Measurements from ENCODE around the gene PAX8.
A peak's percentile ranks its signal among the peaks of the same experiment; 100 is the strongest.

The PAX8 gene

DNA sequence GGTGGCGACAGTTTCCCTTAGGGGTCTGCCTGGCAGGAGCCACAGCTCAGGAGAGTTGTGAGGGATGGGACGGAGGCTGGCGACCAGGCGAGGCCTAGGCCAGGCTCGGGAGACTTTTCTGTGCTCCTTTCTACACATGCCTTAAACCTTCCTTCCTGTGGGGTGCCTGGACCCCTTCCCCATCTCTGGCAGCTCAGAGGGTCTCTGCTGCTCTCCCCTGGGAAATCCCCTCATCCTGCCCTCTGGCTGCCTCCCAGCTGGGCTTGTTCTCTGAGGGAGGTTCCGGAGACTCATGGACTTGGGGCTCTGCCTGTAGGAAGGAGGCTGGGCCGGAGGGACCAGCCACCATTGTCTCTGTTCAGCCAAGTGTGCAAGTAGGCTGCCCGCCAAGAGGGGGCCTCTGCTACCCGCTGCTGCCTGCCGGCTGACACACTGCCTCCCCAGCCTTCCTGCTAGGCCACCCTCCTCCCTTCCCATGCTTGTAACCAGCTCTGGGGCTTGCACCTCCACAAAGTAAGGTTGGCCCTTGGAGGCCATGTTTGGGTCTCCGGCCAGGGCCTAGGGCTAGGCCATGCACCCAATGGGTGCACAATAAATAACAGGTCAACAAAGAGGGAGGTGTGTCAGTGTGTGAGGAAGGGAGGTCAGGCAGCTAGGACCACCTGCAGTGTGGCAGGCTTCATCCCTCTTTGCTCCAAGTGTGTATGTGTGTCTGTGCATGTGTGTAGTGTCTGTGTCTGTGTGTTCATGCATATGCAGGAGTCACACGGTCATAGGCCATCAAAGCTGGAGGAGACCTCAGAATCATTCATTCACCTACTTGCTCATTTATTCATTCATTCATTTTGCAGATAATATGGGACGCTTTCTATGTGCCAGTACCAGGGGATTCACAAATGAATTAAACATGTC, 76.2 kb downstream of the PAX8 start:
- DNase-seq (ENCODE audit: low spot score), result no peak

DNA sequence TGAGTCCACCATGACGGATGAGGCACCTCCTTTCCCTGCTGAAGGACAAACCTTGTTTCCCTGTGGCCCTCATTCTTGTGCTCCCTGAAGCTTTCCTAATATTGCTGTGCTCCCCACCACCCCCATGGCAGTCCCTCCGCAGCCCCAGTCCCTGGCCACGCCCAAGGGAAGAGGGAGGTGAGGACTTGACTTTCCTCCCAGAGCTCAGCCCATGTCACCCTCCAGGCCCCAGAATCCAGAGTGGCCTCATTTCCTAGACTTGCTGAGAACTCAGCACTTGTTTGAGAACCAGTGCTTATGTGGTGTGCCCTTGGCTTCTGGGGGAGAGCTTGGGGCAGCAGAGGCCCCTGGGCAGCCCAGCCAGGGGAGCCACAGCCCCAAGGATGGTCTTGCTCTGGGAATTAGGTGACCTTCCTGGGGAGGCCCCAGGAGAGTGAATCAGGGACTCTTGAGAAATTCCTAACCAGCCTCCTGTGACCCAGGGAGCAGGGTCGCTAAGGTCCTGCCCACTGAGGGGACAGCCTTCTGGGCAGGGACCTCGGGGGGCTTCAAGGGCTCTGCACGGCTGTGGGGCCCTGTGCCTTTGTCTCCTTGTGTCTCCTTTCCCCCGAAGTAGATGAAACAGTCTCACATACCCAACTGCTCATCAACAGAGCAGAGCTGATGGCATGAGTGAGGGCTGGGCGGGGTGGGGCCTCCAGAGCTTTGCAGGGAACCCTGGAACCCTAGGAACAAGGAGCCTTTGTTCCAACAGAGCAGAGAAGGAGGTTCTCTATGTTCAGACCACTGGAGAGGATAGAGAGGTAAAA, 77.0 kb downstream of the PAX8 start:
- DNase-seq (ENCODE audit: low spot score), result no peak

DNA sequence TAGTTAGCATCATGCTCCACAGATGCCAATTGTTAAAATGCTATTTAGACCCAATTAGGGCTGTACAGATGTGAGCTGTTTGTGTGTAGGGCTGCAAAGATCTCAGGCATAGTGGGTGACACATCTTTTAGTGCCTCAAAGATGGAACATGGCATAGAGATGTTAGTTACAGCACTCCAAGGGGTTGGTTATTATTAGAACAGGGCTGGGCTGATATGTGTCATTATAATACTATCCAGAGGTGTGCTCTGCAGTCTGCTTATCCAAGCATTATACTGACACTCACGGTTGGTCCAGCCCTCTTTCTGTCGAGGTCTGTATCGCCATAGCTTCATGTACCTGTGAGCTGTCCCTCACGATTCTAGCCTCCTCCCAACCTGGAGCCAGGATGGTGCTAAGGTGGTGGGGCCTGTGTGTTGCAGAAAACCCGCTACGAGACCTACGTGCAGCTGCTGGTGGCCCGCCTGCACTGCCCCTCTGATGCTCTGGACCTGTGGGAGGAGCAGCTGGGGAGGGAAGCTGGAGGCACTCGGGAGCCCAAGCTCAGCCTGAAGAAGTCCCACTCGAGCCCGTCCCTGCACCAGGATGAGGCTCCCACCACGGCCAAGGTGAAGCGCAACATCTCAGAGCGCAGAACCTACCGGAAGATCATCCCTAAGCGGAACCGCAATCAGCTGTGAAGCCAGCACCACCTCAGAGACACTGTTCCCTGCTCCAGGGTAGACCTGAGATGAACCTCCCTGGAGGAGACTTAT, 77.8 kb downstream of the PAX8 start:
- no peak for DNase-seq (ENCODE audit: low spot score)

DNA sequence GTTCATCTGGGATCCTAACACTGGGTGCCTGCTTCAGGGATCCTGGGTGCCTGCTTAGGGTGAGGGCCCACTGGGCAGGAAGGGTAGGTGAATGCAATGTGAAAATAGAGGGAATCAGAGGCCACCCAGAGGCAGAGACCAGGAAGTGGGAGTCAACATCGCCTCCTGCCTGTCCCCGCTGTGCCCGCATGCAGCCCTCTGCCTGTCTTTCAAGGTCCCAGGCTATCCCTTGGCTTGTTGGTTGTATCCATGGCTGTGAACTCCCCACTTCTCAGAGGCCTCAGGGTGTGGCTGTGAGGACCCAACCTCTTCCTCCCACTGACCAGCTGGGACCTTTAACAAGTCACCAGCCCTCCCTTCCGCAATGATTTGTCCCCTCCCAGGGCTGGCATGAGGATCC, 78.5 kb downstream of the PAX8 start:
- DNase-seq (ENCODE audit: low spot score), result no peak

DNA sequence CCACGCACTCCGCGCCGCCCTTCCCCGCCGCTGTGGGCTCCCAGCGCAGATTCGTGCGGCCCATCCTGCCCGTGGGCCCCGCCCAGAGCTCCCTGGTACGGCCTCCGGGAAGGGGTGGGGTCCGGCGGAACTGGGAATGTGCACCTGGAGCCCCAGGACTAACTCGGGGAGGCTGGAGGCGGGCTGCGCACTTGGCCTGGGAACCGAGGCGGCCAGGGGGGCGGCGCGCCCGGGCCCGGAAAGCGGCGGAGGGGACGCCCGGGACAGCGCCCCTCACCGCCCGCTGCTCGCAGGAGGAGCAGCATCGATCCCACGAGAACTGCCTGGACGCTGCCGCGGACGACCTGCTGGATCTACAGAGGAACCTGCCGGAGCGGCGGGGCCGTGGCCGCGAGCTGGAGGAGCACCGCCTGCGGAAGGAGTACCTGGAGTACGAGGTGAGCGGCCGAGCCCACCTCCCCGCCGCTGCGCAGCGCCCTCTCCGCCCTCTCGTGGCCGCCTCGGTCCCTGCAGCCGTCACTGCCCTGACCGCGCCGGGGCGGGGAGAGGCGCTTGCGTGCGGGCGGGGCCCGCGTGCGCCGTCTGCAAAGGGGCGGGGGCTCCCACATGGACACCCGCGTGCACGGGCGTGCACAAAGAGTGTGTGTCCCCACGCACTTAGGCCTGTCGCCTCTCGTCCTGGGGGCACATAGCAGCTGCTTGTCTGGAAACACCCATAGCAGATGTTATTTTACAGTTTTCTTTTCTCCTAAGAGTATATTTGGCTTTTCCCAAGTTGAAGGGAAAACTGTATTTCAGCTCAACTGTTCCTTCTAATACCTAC, 79.7 kb downstream of the PAX8 start:
- peak; percentile 87 for DNase-seq (ENCODE audit: low spot score)

DNA sequence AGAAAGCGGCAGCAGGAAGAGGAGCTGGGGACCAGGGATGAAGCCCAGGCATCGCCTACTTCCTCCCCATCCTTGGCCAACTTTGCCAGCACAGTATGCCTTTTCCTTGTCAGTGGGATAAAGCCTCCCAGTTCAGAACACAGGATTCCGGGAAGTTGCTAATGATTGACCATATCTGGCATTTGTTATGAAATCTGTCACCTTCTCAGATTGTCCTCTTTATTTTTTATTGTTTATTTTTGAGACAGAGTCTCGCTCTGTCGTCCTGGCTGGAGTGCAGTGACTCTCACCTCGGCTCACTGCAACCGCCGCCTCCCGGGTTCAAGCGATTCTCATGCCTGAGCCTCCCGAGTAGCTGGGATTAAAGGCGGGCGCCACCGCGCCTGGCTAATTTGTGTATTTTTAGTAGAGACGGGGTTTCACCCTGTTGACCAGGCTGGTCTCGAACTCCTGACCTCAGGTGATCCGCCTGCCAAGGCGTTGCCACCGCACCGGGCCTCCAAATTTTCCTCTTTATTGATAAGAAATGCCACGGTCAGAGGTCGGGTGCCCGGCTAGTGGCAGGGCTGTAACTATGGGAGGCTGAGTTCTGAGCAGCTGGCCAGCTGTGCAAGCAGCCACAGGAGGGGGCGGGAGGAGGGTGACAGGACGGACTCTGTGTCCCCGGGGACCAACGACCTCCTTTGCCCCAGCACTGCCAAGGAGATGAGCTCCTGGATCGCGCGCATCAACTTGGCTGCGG, 80.5 kb downstream of the PAX8 start:
- DNase-seq (ENCODE audit: low spot score), result no peak

DNA sequence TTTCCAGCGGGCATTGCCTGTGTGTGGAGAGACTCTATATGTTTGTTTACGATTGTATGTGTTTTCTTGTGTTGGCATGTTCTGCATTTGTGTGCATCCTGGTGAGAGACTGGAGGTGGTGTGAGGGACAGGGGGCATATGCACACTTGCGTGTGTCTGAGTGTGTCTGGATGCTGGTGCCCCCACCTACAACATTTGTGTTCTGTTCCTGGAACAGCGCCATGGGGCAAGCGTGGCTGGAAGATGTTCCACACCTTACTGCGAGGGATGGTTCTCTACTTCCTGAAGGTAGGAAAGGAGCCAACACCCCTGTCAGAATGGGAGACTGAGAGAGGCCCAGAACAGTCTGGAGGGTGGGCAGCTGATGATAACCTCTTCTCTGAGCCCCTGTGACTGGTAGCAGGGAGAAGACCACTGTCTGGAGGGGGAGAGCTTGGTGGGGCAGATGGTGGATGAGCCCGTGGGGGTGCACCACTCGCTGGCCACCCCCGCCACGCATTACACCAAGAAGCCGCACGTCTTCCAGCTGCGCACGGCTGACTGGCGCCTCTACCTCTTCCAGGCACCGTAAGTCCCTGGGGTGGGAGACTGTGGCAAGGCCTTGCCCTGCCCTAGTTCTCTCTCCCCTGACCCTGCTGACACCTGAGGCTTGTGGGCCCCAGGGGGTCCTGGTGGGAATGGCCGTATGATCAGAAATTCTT, 81.2 kb downstream of the PAX8 start:
- no peak for DNase-seq (ENCODE audit: low spot score)

DNA sequence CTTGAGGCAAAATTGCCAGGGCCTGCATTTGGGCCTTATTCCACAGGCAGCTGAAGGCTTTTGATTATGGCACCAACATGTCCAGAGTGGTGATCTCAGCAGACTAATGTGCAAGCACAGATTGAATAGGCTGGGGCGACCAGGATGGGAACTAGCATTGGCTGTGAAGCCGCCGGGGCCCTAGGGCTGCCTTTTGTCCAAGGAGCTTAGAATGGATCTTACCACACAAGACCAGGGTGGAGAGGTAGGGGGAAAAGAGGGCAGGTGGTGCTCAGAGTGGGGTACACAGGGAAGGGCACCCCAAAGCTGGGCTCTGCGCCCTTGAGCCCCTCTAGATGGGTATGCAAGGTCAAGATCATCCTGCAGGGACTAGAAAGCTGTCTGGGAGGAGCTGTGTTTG, 81.9 kb downstream of the PAX8 start:
- no peak for DNase-seq (ENCODE audit: low spot score)

DNA sequence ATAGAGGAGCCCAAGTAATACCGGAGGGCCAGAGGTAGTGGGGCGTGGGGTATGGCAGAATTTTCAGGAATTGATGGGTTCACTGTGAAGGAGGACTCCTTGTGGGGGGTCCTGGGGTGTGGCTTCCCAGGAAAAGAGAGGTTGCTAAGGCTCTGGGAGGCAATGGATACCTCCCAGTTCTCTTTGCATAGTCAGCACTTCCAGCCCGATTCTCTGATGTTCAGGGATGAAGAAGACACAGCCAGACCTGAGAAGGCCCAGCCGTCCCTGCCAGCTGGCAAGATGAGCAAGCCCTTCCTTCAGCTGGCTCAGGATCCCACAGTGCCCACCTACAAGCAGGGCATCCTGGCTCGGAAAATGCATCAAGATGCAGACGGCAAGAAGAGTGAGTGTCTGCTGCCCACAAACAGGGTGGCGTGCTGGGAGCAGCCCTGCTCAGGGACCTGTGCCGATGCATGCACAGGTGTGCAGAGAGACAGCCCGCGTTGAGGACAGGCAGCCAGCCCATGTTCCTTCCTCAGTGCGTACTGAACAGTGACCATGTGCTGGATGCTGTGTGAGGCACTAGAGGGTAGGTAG, 82.7 kb downstream of the PAX8 start:
- no peak for DNase-seq (ENCODE audit: low spot score)

DNA sequence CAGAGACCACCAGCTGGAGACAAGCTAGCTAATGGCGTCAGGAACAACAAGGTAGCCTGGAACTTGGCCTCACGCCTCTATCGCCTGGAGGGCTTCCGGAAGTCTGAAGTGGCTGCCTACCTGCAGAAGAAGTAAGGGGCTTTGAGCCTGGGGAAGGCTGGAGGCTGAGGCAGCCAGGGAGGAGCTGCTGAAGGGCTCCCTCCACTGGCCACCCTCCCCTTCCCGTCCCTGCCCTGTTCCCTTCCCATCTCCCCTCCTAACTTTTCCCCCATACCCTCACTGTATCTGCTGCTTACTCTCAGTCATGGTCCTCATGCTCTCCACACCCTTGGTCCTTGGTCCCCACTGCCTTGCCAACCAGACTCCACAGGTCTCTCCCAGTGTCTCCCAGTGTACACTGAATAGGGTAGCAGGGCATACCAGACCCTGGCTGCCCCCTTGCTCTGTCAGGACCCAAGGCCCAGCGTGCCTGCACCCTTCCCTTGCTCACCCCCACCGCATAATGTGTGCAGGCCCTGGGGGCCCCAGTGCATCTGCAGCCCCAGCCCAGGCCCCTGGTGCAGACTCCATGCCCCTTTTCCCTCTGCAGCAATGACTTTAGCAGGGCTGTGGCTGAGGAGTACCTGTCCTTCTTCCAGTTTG, 86.1 kb downstream of the PAX8 start:
- no peak for DNase-seq (ENCODE audit: low spot score)

DNA sequence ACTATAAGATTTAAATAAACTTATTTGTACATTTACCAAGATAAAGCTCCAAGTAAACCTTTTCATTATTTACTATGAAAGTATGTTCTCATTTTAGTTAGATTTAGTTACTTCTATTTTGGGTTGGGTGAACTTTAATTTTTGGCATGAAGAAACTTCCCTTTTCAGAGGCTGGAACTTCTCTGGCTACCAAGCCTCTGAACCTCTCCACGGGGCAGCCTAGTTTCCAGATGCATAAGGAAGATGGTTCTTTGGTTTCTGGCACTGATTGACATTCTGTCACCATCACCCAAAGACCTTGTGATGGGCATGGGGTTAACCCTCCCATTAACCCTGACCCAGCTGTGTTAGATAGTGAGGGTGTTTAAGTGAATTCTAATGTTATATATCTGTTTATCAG, 87.8 kb downstream of the PAX8 start:
- no peak for DNase-seq (ENCODE audit: low spot score)

DNA sequence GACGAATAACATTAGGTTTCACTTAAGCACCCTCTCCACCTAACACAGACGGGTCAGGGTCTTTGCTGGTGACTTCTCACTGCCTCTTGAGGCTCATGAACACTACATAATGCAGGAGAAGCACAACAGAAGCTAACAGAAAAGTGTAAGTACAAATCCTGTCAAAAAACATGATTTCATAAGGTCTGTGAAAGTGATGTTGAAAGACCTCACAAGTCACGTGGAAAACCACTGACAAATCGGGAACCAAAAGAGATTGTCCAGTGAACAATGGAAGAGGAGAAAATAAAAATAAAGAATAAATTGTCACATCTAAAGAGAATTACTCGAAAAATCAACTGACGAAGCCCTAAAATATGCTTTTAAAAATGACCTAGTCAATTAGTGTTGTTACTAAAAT, 91.0 kb downstream of the PAX8 start:
- no peak for DNase-seq (ENCODE audit: low spot score)

DNA sequence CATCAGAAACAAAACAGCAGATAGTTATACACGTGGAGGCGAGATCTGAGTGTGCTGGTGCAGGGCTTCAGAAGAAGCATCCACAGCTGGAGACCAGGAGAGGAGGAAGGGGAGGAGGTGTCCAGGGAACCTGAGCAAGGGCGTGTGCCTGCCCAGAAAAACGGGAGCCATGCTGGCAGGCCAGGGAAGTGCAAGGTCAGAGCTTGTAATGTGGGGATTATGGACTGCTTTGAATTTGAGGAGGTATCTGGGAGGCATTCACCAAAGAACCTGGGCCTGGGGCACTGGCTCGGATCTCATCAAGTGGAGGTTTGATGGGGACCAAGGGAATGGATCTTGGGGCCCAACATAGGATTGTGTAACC, 92.3 kb downstream of the PAX8 start:
- DNase-seq (ENCODE audit: low spot score), result no peak

DNA sequence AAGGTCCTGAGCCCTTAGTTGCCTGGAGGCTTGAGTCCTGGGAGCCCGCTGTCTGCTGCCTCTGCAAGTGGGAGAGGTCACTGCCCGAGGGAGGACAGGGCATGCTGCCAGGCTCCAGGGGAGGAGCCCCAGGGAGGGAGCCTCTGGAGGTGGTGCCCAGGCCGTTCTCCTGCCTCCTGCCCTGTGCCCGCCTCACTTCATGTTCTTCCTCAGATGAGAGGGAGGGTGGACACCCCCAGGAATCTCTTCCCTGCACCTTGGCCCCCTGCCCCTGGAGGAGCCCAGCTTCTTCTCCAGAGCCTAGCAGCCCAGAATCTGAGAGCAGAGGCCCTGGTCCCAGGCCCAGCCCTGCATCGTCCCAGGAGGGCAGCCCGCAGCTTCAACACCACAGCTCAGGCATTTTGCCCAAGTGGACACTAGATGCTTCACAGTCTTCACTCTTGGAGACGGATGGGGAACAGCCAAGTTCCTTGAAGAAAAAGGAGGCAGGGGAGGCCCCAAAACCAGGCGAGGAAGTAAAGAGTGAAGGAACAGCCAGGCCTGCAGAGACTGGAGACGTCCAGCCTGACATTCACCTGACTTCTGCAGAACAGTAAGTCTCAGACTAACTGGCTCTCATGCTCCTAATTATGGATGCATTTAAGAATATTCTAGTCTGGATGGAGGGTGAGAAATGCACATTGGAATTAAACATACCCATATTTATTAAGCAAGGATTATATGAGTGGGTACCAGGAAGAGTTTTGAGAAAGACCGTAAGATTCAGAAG, 92.9 kb downstream of the PAX8 start:
- DNase-seq (ENCODE audit: low spot score), result no peak

DNA sequence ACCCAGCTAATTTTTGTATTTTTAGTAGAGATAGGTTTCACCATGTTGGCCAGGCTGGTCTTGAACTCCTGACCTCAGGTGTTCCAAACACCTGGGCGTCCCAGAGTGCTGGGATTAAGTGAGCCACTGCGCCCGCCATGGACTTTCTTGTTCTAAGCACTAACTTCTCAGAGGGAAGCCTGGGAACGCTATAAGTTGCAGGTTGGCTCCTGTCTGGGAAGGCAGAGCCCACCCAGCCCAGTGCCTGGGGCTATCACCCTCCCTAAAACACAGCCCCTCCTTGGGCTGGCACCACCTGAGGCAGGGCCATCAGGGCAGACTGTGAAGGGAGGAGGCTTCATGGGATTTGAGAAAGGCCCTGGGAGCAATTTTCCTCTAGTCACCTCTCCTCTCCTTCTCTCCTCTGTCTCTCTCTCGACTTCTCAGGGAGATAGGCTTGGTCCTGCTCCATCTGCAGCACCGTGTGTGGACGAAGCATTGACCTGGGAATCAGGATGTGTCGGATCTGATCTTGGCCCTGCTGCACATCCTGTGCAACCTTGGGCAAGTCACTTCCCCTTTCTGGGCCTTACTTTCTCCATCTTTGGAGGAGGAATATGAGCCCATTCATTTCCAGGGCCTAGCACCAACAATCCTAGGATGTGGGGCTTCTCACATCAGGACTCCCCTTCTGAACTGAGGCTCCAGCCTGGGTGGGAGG, 94.0 kb downstream of the PAX8 start:
- DNase-seq (ENCODE audit: low spot score), result no peak

DNA sequence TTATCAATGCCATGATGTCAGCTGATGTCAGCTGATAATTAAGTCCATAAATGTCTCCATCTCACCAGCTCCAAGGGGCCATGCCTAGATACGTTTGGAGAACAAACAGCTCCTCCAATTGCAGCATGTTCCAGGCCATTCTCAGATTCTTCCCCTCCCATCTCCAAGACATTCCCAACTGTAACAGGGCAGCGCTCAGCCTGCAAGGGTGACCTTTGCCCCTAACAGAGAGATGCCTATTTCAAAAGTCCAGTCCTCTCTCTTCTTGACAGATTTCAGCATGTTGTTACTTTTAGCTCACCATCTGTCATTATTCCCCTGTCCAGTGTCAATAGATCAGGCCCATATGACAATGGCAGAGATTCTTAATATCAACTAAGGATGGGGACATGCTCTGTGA, 95.0 kb downstream of the PAX8 start:
- no peak for DNase-seq (ENCODE audit: low spot score)

DNA sequence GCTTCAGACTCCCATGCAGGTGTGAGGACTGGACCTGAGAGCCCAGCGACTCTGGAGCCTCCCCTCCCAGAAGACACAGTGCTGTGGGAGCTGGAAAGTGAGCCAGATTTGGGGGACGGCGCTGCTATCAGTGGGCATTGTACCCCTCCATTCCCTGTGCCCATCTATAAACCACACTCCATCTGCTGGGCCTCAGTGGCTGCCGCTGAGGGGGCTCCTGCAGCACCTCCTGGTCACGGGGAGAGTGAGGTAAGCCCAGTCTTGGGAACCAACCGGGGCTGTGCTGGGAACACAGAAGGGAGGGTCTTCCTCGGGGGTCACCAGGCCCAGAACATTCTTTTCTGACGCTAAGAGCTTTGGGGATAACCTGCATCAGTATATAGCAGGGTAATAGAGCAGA, 95.5 kb downstream of the PAX8 start:
- peak; percentile 46 for DNase-seq (ENCODE audit: low spot score)

Data from left forelimb (tissue), 1 donor.